ENCODE measurements around the gene DTNA.
"Not testable (repeated sequence)": the region's sequence is repeated elsewhere in the genome, so short reads cannot be mapped to it uniquely, and the experiment has no call there.

Gene DTNA

GRCh38 chr18:34725737-34726136, 15.6 kb downstream of the DTNA start:
- DNase-seq (ENCODE audit: low read depth in 3 of 3) = not testable (repeated sequence)

- DNase-seq (ENCODE audit: low read depth in 3 of 3) = no peak
These were observed 16.3 kb downstream of the DTNA start for GRCh38 chr18:34726286-34727004.

- DNase-seq (ENCODE audit: low read depth in 3 of 3) = no peak
These were observed 19.2 kb downstream of the DTNA start for GRCh38 chr18:34729264-34729663.

- no peak for DNase-seq (ENCODE audit: low read depth in 3 of 3)
These were observed 19.8 kb downstream of the DTNA start for GRCh38 chr18:34729740-34730355.

- no peak for DNase-seq (ENCODE audit: low read depth in 3 of 3)
These were observed 20.7 kb downstream of the DTNA start for GRCh38 chr18:34730774-34731173.

GRCh38 chr18:34734056-34734455, 24.0 kb downstream of the DTNA start:
- no peak for DNase-seq (ENCODE audit: low read depth in 3 of 3)

GRCh38 chr18:34734526-34734925, 24.4 kb downstream of the DTNA start:
- not testable (repeated sequence) for DNase-seq (ENCODE audit: low read depth in 3 of 3)

- no peak for DNase-seq (ENCODE audit: low read depth in 3 of 3)
These were observed 28.2 kb downstream of the DTNA start for GRCh38 chr18:34738175-34738894.

GRCh38 chr18:34740101-34740500, 30.0 kb downstream of the DTNA start:
- no peak for DNase-seq (ENCODE audit: low read depth in 3 of 3)

- DNase-seq (ENCODE audit: low read depth in 3 of 3) = no peak
These were observed 30.6 kb downstream of the DTNA start for GRCh38 chr18:34740724-34741123.

GRCh38 chr18:34741401-34741800, 31.3 kb downstream of the DTNA start:
- DNase-seq (ENCODE audit: low read depth in 3 of 3) = no peak

GRCh38 chr18:34742891-34743341, 32.8 kb downstream of the DTNA start:
- DNase-seq (ENCODE audit: low read depth in 3 of 3) = no peak

- no peak for DNase-seq (ENCODE audit: low read depth in 3 of 3)
These were observed 34.5 kb downstream of the DTNA start for GRCh38 chr18:34744569-34744968.

- DNase-seq (ENCODE audit: low read depth in 3 of 3) = no peak
These were observed 36.5 kb downstream of the DTNA start for GRCh38 chr18:34746614-34747013.

GRCh38 chr18:34749721-34750120, 39.6 kb downstream of the DTNA start:
- DNase-seq (ENCODE audit: low read depth in 3 of 3) = no peak

GRCh38 chr18:34752056-34752455, 42.0 kb downstream of the DTNA start:
- no peak for DNase-seq (ENCODE audit: low read depth in 3 of 3)

- DNase-seq (ENCODE audit: low read depth in 3 of 3) = no peak
These were observed 44.2 kb downstream of the DTNA start for GRCh38 chr18:34754300-34754699.

GRCh38 chr18:34757666-34758065, 47.6 kb downstream of the DTNA start:
- no peak for DNase-seq (ENCODE audit: low read depth in 3 of 3)

- DNase-seq (ENCODE audit: low read depth in 3 of 3) = no peak
These were observed 48.4 kb downstream of the DTNA start for GRCh38 chr18:34758378-34758948.

GRCh38 chr18:34760444-34760843, 50.3 kb downstream of the DTNA start:
- DNase-seq (ENCODE audit: low read depth in 3 of 3) = no peak

- DNase-seq (ENCODE audit: low read depth in 3 of 3) = no peak
These were observed 54.4 kb downstream of the DTNA start for GRCh38 chr18:34764451-34764850.

GRCh38 chr18:34767601-34768027, 57.5 kb downstream of the DTNA start:
- DNase-seq (ENCODE audit: low read depth in 3 of 3) = no peak

Measured in stimulated activated CD4-positive, alpha-beta T cell treated with anti-CD3 and anti-CD28 coated beads, TNF-alpha, amount 100 ng/mL, for 48 hours (primary cell).